Measurements from ENCODE around the gene STX12.
A peak's percentile ranks its signal among the peaks of the same experiment; 100 is the strongest.
"Not testable (repeated sequence)": the region's sequence is repeated elsewhere in the genome, so short reads cannot be mapped to it uniquely, and the experiment has no call there.

Gene STX12

DNA sequence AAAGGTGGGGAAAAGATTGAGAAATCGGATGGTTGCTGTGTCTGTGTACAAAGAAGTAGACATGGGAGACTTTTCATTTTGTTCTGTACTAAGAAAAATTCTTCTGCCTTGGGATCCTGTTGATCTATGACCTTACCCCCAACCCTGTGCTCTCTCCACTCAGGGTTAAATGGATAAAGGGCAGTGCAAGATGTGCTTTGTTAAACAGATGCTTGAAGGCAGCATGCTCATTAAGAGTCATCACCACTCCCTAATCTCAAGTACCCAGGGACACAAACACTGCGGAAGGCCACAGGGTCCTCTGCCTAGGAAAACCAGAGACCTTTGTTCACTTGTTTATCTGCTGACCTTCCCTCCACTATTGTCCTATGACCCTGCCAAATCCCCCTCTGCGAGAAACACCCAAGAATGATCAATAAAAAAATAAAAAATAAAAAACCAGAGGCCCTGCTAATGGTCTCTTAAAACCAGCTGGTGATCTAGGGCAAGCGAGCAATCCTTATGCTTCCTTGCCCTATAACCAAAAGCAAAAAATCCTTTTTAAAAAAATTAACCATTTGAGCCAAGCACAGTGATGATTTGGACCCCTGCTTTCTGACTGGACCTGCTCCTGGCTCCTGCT, 56.4 kb downstream of the STX12 start:
- not testable (repeated sequence) for DNase-seq (ENCODE audit: low read depth in 1 of 2, low spot score in 1 of 2)

DNA sequence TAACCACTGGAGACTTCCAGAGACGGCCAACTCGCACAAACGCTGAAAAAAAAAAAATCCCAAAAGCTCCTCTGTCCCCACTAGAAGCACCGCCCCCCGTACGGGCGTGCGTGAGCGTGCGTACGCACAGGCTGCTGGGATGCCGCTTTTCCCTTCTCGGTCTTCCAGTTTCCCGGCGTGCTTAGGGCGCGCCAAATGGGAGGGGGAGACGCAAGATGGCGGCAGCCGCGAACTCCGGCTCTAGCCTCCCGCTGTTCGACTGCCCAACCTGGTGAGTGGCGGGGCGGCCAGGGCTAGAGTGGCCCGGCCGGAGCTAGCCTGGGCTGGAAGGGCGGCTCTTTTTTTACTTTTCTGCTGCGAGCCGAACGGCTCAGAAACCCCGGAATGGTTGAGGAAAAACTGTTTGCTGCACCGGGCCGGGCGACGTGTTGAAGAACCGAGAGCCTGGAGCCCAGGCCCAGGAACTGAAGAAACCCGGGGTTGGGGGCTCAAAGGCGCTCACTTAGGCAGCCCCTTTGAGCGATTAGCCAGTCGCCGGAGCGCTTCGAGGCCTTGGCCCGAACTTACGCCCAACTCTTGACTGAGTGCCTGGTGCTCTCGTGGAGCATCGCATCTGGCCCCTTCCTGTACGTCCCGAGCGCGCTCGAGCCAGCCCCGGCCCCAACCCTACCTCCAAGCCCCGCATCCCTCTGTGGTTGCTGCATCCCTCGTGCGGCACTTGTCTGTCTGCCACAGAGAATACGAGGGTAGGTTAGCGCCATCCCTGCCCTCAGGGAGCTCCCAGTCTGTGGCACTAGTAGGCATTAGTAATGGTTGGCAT, 57.8 kb downstream of the STX12 start, which contains the start of gene PPP1R8:
Gene PPP1R8, plus strand, starts transcription at position 162 of the 820 bp plus-strand sequence. Its CDS starts 54 bp downstream, at position 216.
- DNase-seq (ENCODE audit: low read depth in 1 of 2, low spot score in 1 of 2): peak; percentile 77 to 82

DNA sequence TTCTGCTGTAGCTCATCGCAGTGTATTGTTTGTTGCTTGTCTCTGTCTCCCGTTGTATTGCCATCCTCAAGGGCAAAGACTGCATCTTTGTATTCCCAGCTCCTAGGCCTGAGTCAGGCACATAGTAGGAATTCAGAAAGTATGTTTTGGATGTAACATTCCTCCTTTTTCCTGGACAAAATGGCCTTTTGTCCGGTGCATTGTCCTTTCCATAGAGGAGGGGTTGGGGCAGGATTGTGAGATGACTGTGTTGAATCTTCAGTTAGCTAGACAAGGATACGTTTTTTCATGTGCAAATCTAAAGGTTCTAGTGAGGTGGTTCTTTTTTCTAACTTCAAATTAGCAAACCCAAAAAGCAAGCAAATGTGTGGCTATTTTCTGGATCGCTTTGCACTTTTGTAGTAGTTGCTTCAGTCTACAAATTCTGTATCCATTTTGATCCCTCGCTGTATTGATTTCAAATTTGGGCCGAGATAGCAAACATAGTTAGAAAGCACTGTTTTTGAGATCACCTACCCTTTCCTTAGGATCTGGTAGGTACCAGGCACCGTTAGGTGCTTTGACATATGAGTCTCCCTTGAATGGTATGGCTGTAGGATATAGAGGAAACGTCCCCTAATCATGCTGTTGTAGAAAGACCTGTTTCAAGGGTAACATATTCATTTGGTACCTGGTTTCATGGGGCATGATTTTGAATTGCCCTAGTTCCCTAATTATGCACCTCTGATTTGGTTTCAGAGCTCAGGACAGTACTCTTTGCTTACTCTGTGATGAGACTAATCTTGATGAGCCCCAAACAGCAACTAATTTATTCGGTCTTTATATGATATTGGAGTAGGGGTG, 58.8 kb downstream of the STX12 start:
- no peak for DNase-seq (ENCODE audit: low read depth in 1 of 2, low spot score in 1 of 2)

DNA sequence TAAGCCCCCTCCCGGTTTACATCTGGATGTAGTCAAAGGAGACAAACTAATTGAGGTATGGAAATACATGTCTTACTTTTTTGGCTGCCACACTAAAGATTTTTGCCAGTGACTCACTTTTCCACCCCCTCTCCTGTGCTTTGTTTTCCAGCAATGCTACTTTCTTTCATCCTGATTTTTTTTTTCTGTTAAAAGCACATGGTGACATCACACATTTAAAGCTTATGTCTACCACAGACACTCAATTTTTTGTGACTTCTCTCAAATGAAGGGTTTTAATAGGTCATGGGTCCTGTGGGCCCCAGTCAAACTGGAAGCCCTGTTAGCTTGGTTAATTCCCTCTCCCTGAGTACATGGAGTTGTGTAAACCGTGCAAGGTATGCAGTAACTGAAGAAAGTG, 59.7 kb downstream of the STX12 start:
- no peak for DNase-seq (ENCODE audit: low read depth in 1 of 2, low spot score in 1 of 2)

DNA sequence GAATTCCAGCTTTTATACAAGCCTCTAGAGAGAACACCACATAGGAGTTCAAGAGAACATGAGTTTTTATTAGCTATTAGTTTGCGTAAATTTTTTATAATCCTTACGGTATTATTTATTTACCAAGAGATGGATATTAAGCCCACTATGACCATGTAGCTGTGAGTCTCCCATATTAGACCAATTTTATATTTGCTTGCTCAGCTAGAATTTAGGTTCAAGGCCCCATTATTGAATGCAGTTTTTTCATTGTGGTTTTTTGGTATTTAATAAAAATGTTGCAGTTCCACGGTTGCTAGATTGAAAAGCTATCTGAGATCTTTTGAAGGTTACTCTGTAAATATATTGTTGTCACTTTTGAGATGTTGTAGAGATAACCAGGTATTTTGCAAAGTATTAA, 60.5 kb downstream of the STX12 start:
- DNase-seq (ENCODE audit: low read depth in 1 of 2, low spot score in 1 of 2): no peak

DNA sequence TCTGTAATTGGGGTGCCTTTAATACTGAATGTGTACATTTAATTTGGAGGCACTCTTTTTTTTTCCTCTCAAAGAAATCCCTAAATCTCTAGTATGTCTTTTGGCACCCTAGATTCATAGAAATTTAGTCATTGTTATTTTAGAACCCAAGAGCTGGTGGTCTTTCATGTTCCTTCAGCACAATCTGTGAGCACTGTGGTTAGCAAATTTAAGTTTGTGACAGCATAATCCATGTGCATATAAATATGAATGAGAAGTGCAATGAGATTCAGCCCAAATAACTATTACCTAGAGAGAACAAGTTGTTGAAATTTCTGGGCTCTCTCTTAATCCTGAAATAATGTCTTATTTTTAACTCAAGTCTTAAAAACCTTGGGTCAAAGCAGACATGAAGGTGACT, 62.0 kb downstream of the STX12 start:
- no peak for DNase-seq (ENCODE audit: low read depth in 1 of 2, low spot score in 1 of 2)

DNA sequence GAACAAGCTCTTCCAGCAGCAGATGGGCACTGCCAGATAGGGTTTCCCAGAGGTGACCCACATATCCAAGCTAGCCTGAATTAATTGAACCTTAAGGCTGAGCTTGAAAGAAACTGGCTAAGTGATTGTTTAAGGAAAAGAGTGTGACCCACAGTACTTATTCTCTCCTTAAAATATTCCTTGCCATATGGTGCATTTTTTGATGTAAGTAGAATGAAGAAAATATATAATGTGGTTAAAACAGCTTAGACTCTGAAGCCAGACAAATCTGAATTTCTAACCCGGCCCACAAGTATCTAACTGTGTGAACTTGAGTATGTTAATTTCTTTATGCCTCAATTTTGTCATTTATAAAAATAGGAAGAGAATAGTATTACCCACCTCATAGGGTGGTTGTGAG, 62.5 kb downstream of the STX12 start:
- no peak for DNase-seq (ENCODE audit: low read depth in 1 of 2, low spot score in 1 of 2)

DNA sequence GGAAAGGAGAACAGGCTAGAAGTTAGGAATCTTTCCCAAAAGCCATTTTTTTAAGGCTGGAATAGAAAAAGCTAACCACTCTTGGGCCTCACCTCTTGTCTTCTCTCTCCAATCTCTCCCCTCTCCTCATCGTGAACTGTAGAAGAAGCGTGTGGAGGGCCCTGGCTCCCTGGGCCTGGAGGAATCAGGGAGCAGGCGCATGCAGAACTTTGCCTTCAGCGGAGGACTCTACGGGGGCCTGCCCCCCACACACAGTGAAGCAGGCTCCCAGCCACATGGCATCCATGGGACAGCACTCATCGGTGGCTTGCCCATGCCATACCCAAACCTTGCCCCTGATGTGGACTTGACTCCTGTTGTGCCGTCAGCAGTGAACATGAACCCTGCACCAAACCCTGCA, 76.9 kb downstream of the STX12 start:
- DNase-seq (ENCODE audit: low read depth in 1 of 2, low spot score in 1 of 2): no peak

DNA sequence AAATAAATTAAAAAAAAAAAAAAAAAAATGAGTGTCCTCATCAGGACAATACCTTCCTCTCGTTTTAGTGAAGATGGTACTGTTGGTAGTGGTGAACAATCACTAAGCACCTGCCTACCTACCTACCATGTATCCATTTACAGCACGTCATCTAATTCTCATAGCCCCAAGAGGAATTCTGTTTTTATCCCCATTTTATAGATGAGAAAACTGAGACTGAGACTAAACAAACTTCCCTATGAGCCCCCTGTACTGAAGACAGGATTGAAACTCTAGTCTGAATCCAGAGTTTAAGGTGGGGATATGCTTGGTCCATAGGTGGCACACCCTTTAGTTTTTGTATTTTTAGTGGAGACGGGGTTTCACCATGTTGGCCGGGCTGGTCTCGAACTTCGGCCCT, 82.1 kb downstream of the STX12 start:
- no peak for DNase-seq (ENCODE audit: low read depth in 1 of 2, low spot score in 1 of 2)

DNA sequence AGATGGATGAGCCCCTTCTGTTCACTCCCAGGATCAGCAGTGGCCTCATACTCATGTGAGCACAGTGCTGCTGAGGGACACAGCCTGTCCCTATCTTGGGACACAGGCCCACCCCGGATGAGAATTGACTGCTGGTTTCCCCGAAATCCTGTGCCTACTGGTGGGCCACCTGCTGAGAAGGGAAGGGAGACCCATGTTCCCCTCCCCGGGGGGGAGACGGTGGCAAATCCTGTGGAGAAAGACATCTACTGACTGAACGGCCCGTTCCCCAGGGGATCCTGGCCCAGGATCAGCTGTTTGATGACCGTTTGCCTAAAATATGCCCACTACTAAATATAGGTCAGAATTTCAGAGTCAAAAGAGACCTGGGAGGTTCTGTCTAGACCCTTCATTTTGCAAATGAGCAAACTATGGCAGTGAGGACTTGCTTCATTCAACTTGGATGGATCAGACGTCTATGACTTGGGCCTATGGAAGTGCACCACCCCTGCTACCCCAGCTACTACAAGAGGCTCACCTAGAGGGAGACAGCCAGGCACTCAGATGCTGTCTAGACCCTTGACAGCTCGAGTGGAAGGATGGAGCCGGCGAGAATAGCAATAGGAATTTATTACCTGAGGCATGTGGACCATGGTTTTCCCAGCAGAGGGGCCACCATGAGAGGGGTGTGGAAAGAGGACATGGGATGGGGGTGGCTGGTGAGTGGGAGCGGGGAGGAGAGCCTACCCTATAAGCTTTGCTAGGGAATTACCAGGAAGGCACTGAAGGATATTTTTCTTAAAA, 83.7 kb downstream of the STX12 start:
- no peak for DNase-seq (ENCODE audit: low read depth in 1 of 2, low spot score in 1 of 2)

DNA sequence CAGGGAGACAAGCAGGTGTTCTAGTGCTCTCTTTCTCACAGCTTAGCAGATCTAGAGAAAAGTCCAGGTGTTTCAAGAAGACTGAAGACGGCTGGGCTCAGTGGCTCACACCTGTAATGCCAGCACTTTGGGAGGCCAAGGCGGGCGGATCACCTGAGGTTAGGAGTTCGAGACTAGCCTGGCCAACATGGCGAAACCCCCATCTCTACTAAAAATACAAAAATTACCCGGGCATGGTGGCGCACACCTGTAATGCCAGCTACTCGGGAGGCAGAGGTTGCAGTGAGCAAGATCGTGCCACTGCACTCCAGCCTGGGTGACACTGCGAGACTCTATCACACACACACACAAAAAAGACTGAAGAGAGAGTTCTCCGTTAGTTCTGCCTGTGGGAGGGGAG, 84.5 kb downstream of the STX12 start:
- DNase-seq (ENCODE audit: low read depth in 1 of 2, low spot score in 1 of 2): not testable (repeated sequence)

DNA sequence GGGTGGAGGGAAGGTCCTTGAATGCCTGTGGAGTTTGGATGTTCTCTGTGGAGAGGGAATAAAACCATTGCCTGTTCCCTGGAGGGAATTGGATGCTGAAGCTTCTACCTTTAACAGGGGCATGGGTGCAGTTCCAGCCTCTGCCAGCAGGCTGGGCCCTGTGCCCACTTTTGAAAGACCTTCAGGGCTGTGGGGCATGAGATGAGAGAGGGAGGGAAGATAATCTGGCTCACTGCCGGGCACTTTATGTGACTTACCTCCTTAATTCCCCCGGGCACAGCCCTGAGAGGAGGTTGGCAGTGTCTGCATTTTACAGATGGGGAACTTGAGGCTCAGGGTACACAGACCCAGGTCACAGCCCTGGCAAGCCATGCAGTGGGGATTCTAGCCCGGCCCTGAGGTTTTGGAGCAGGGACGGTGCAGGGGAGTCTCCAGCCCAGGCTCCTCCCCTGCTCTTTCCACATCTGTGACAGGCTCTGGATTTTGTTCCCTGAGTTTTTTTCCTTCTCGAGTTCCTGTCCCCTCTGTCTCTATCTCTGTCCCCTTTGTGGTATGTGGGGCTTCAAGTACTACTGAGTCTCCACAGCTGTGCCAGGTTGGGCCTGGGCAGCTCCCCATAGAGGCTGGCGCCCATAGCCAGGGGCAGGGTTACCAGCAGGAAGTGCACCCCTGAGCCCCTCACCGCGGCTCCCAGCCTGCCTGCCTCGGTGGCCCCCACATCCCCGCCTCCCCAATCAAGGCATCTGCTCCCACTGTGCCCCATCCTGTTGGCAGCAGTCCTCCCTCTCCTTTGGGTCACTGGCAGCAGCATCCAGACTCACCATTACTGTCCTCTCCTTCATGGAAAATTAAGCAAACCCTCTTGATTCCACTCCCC, 85.3 kb downstream of the STX12 start:
- peak; percentile 72 to 79 for DNase-seq (ENCODE audit: low read depth in 1 of 2, low spot score in 1 of 2)

DNA sequence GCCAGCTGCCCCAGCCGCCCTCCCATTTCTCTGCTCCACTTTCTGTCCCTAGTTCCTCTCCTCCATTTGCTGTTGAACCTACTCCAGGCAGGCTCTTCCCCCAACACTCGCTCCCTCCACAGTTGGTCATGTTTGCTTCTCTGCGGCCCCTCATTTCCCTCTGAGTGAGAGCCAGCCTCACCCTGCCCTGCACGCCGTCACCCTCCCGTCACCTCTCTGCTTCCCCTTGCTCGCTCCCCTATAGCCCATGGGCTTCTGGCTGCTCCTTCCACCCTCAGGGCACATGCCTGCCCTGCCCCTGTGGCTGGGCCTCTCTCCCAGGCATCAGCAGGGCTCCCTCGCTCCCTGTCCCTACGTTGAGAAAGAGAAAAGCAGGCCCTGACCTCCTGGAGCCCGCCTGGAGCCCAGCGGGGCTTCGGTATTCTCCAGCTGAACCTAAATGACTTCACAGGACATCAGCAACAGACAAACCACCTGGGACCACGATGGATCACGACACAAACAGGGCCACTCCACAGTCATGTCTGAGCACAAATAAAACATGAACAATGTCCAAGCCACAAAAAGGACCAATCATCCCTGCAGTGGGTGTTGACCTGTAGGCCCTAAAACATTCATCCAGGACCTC, 86.0 kb downstream of the STX12 start:
- DNase-seq (ENCODE audit: low read depth in 1 of 2, low spot score in 1 of 2): no peak

DNA sequence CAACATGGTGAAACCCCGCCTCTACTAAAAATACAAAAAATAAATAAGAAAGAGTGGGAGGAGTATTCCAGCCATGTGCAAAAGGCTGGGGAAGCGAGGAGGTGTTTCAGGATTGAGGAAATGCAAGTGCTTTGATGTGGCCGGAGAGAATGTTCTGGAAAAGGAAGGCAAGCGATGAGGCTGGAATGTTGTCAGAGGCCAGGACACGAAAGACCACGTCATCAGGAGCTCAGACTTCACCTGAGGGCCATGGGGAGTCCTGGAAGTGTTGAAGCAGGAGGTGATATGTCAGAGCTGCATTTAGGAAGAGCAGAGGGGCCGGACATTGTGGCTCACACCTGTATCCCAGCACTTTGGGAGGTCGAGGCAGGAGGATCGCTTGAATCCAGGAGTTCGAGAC, 88.4 kb downstream of the STX12 start:
- DNase-seq (ENCODE audit: low read depth in 1 of 2, low spot score in 1 of 2): no peak

DNA sequence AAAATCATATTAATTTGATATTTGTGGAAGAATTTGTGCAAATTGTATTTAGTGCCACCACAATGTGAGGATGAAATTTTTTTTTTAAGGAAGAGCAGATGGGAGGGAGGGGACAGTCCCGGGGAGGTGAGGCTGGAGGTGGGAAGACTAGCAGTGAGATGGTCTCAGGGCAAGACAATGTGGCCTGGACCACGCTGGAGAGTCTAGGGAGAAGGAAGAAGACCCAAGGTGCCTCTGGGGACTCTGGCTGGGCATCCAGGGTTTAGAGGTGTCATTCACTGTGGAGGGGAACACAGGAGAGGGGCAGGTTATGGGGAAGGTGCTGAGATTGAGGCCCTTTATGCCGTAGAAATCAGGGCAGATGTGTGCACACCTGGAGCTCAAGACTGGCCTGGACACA, 89.0 kb downstream of the STX12 start:
- no peak for DNase-seq (ENCODE audit: low read depth in 1 of 2, low spot score in 1 of 2)

DNA sequence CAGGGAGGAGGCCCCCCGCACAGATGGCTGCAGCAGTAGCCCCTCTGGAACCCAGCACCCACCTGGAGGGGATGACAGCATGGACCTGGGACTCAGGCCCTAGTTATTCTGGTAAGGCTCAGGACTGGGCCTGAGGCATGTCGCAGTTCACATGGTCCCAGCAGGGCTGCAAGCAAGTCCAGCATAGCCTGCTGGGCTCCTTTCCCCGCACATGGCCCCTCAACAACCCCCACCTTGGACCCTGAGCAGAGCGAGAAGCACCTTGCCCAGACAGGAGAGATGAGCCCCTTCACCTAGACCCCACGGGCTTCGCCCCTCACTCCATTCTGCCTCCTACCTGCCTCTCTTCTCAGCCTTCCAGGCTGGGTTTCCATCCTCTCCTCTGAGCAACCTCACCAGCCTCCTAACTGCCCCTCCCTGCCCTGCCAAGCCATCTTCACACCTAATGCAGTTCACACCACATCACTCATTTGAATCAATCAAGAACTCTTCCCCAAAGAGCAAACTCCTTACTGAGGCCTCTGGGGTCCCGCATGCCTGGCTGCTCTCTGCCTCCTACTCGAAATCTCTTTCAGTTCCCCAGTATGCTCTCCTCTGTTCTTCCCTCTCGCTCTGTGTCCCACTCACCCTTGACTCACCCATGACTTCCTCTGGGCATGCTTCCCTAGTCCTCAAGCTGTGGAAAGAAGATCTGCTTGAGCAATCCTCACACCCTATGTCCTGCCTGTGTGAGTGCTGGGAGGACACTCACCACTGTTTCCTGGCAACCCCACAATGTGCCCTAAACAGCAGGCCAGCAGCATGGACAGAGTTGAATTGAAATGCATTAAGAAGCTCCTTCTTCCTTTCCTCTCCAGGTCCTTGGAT, 89.9 kb downstream of the STX12 start:
- DNase-seq (ENCODE audit: low read depth in 1 of 2, low spot score in 1 of 2): no peak

DNA sequence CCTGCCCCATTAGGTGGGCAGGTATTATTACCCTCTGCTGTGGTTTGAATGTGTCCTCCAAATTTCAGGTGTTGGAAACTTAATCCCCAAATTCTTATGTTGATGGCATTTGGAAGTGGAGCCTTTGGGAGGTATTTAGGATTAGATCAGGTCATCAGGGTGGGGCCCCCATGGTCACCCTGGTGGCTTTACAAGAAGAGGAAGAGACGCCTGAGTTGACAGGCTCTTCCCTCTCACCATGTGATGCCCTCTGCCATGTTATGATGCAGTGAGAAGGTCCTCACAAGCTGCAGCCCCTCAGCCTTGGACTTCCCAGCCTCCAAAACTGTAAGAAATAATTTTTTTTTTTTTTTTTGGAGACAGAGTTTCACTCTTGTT, 90.5 kb downstream of the STX12 start:
- DNase-seq (ENCODE audit: low read depth in 1 of 2, low spot score in 1 of 2): no peak

DNA sequence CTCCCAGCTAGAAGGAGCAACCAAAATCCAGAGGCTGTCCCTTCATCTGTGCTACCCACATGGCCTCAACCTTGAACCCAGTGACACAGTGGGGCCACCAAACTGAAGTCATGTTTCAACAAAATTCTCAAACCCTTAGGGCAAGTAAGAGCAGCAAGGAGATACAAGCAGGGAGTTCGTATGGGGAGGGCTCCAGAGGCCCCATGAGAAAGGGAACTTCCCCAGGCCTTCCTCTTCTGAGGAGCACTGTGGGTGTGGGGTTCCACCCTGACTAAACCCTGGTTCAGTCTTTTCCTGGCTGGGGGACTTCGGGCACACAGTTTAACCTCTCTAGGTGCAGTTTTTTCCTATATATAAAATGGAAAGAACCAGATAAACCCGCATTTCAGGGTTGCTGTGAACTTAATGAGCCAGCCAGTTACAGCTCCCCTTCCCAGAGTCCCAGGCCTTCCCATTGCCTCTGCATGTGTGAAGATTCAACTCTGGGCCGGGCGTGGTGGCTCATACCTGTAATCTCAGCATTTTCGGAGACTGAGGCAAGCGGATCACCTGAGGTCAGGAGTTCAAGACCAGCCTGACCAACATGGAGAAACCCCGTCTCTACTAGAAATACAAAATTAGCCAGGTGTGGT, 91.4 kb downstream of the STX12 start:
- no peak for DNase-seq (ENCODE audit: low read depth in 1 of 2, low spot score in 1 of 2)

All from stimulated activated CD4-positive, alpha-beta T cell treated with anti-CD3 and anti-CD28 coated beads, Interleukin-15, amount 100 ng/mL, for 1 hour (primary cell).